ENCODE results near the gene FADS1. TPM values are rescaled to one million over a fixed set of nuclear protein-coding genes. Genes with fewer than 3 reads are reported as not detected.

FADS1 gene
- total and polyA plus RNA-seq, 4 experiments from 2014 or later: 0.70 to 2.2 (median 1.2) TPM

- Mint-ChIP-seq H3K36me3 (no peaks in the 10 kb centered on the region), H3K27ac (peak overlapping the region in 1 of 7 donors; percentile 85), H3K4me1 (peaks cover 14 to 44% (median 28%) of the 10 kb centered on the region in 4 donors), H3K27me3 (peaks cover 13 to 20% of the 10 kb centered on the region in 2 donors), H3K4me3 (peak overlapping the region in 4 of 8 donors; percentile 42 to 89 (median 74)), H3K9me3 (no peaks in the 10 kb centered on the region)
- CTCF ChIA-PET (ENCODE audit: partially characterized antibody): interaction anchor here (1.4 kb wide), 1 partner anchor 14 kb away, joined by 8 read pairs; the partner anchor contains the start of gene FADS1
- intact Hi-C loops (cut with micrococcal nuclease): no loop called here
- Histone ChIP-seq H3K27ac (ENCODE audit: low read depth, low read length) (no peak overlapping the region), H3K9me3 (ENCODE audit: control insufficient read depth in 1 of 2, low read length in 2 of 2) (no peaks in the 10 kb centered on the region), H3K27me3 (ENCODE audit: insufficient read depth, low read length) (peaks cover 3% of the 10 kb centered on the region), H3K4me1 (ENCODE audit: insufficient read depth, low read length) (peaks cover 34% of the 10 kb centered on the region), H3K4me3 (ENCODE audit: low read length in 2 of 2) (no peak overlapping the region), H3K36me3 (ENCODE audit: insufficient read depth, low read length) (no peaks in the 10 kb centered on the region)
- POLR2A ChIA-PET (ENCODE audit: partially characterized antibody): interaction anchor here (2.8 kb wide), 1 partner anchor 14 kb away, joined by 19 read pairs; the partner anchor contains the start of gene FADS1
- no peak for DNase-seq
Observed at GRCh38 chr11:61829806-61830205, 13.0 kb upstream of the FADS1 start.

GRCh38 chr11:61828629-61829407, 12.0 kb upstream of the FADS1 start:
- POLR2A ChIA-PET (ENCODE audit: partially characterized antibody): interaction anchor here (1.1 to 2.8 kb wide), 3 partner anchors 13 to 36 kb away, joined by 3 to 19 read pairs (median 3); partner anchors contain the start of genes FADS1, FEN1 and TMEM258
- Histone ChIP-seq H3K9me3 (ENCODE audit: control insufficient read depth in 1 of 2, low read length in 2 of 2) (no peaks in the 10 kb centered on the region), H3K27ac (ENCODE audit: low read depth, low read length) (no peak overlapping the region), H3K27me3 (ENCODE audit: insufficient read depth, low read length) (peaks cover 3% of the 10 kb centered on the region), H3K4me3 (ENCODE audit: low read length in 2 of 2) (peak overlapping the region; percentile 23 to 49), H3K4me1 (ENCODE audit: insufficient read depth, low read length) (peaks cover 24% of the 10 kb centered on the region), H3K36me3 (ENCODE audit: insufficient read depth, low read length) (no peaks in the 10 kb centered on the region)
- H3K4me1 Mint-ChIP-seq: peaks cover 6 to 34% (median 20%) of the 10 kb centered on the region in 4 donors
- no peaks in the 10 kb centered on the region for H3K9me3 Mint-ChIP-seq
- H3K27me3 Mint-ChIP-seq: peaks cover 13 to 22% of the 10 kb centered on the region in 2 donors
- peak; percentile 8 to 47 (median 26) for DNase-seq
- no peaks in the 10 kb centered on the region for H3K36me3 Mint-ChIP-seq
- intact Hi-C loops (cut with micrococcal nuclease): no loop called here
- peak overlapping the region in 4 of 7 donors; percentile 12 to 77 (median 47) for H3K27ac Mint-ChIP-seq
- peak overlapping the region; percentile 80 to 89 (median 85) for H3K4me3 Mint-ChIP-seq
- CTCF ChIA-PET (ENCODE audit: partially characterized antibody): interaction anchor here (1.0 to 2.0 kb wide), 5 partner anchors 8 to 253 kb away, joined by 3 to 9 read pairs (median 3); partner anchors contain the start of gene FADS1

- no peaks in the 10 kb centered on the region for H3K9me3 Mint-ChIP-seq
Observed at GRCh38 chr11:61828379-61828628, 11.5 kb upstream of the FADS1 start.

GRCh38 chr11:61827571-61828378, 11.0 kb upstream of the FADS1 start, which contains the start of gene FADS2:
FADS2 (plus strand) TSS chr11:61828300; CDS start chr11:61828391, 91 bp downstream.
- POLR2A ChIA-PET (ENCODE audit: partially characterized antibody): interaction anchor here (1.2 to 2.8 kb wide), 2 partner anchors 12 to 35 kb away, joined by 3 to 19 read pairs; partner anchors contain the start of genes FADS1, FEN1 and TMEM258
- H3K27ac ChIP-seq (ENCODE audit: low read depth, low read length): peak within 1 kb of the TSS; percentile 18
- H3K27me3 Mint-ChIP-seq: peaks cover 13 to 22% of the 10 kb centered on the region in 2 donors

More at GRCh38 chr11:61828379-61828628, 11.5 kb upstream of the FADS1 start:
- Histone ChIP-seq H3K27ac (ENCODE audit: low read depth, low read length) (peak overlapping the region; percentile 18), H3K27me3 (ENCODE audit: insufficient read depth, low read length) (peaks cover 3% of the 10 kb centered on the region), H3K4me3 (ENCODE audit: low read length in 2 of 2) (peak overlapping the region; percentile 23 to 49), H3K9me3 (ENCODE audit: control insufficient read depth in 1 of 2, low read length in 2 of 2) (no peaks in the 10 kb centered on the region), H3K4me1 (ENCODE audit: insufficient read depth, low read length) (peaks cover 20% of the 10 kb centered on the region), H3K36me3 (ENCODE audit: insufficient read depth, low read length) (no peaks in the 10 kb centered on the region)
- Mint-ChIP-seq H3K4me3 (peak overlapping the region; percentile 80 to 89 (median 85)), H3K27me3 (peaks cover 13 to 22% of the 10 kb centered on the region in 2 donors), H3K27ac (peak overlapping the region in 4 of 7 donors; percentile 46 to 93 (median 58)), H3K36me3 (no peaks in the 10 kb centered on the region), H3K4me1 (peaks cover 4 to 29% (median 16%) of the 10 kb centered on the region in 4 donors)
- POLR2A ChIA-PET (ENCODE audit: partially characterized antibody): interaction anchor here (1.1 to 2.8 kb wide), 3 partner anchors 12 to 36 kb away, joined by 3 to 19 read pairs (median 3); partner anchors contain the start of genes FADS1, FEN1 and TMEM258
- no peak for DNase-seq
- CTCF ChIA-PET (ENCODE audit: partially characterized antibody): interaction anchor here (1.0 to 2.2 kb wide), 6 partner anchors 8 to 254 kb away, joined by 3 to 9 read pairs (median 4); partner anchors contain the start of gene FADS1
- intact Hi-C loops (cut with micrococcal nuclease): no loop called here

GRCh38 chr11:61826930-61827570, 10.2 kb upstream of the FADS1 start:
- Mint-ChIP-seq H3K27me3 (peaks cover 11 to 20% of the 10 kb centered on the region in 2 donors), H3K4me3 (peak overlapping the region; percentile 66 to 86 (median 79)), H3K4me1 (peaks cover 4 to 28% (median 15%) of the 10 kb centered on the region in 4 donors), H3K9me3 (no peaks in the 10 kb centered on the region), H3K36me3 (no peaks in the 10 kb centered on the region), H3K27ac (peak overlapping the region in 4 of 7 donors; percentile 32 to 80 (median 64))
- ChIA-PET POLR2A (ENCODE audit: partially characterized antibody) (no interaction called here), CTCF (ENCODE audit: partially characterized antibody) (interaction anchor here (2.2 kb wide), 1 partner anchor 30 kb away, joined by 6 read pairs; no protein-coding TSS in a partner anchor)
- intact Hi-C loops (cut with micrococcal nuclease): no loop called here
- peak overlapping the region in 1 of 2 donors; percentile 49 for H3K4me3 ChIP-seq (ENCODE audit: low read length in 2 of 2)
- H3K27ac ChIP-seq (ENCODE audit: low read depth, low read length): peak overlapping the region; percentile 6
- no peak for DNase-seq
- H3K4me1 ChIP-seq (ENCODE audit: insufficient read depth, low read length): peaks cover 20% of the 10 kb centered on the region
- H3K36me3 ChIP-seq (ENCODE audit: insufficient read depth, low read length): no peaks in the 10 kb centered on the region
- peaks cover 3% of the 10 kb centered on the region for H3K27me3 ChIP-seq (ENCODE audit: insufficient read depth, low read length)
- no peaks in the 10 kb centered on the region for H3K9me3 ChIP-seq (ENCODE audit: control insufficient read depth in 1 of 2, low read length in 2 of 2)

More at GRCh38 chr11:61827571-61828378, 11.0 kb upstream of the FADS1 start, which contains the start of gene FADS2:
- DNase-seq: peak; percentile 46 to 85 (median 67)
- peaks cover 4 to 28% (median 16%) of the 10 kb centered on the region in 4 donors for H3K4me1 Mint-ChIP-seq
- no peaks in the 10 kb centered on the region for H3K36me3 Mint-ChIP-seq
- peak within 1 kb of the TSS in 6 of 7 donors; percentile 46 to 93 (median 58) for H3K27ac Mint-ChIP-seq
- Histone ChIP-seq H3K27me3 (ENCODE audit: insufficient read depth, low read length) (peaks cover 3% of the 10 kb centered on the region), H3K4me3 (ENCODE audit: low read length in 2 of 2) (peak within 1 kb of the TSS; percentile 23 to 49), H3K9me3 (ENCODE audit: control insufficient read depth in 1 of 2, low read length in 2 of 2) (no peaks in the 10 kb centered on the region), H3K4me1 (ENCODE audit: insufficient read depth, low read length) (peaks cover 20% of the 10 kb centered on the region), H3K36me3 (ENCODE audit: insufficient read depth, low read length) (no peaks in the 10 kb centered on the region)
- no peaks in the 10 kb centered on the region for H3K9me3 Mint-ChIP-seq
- H3K4me3 Mint-ChIP-seq: peak within 1 kb of the TSS; percentile 80 to 89 (median 85)
- intact Hi-C loops (cut with micrococcal nuclease): no loop called here
- CTCF ChIA-PET (ENCODE audit: partially characterized antibody): interaction anchor here (1.3 to 2.2 kb wide), 3 partner anchors 13 to 42 kb away, joined by 3 to 9 read pairs (median 6); no protein-coding TSS in a partner anchor

GRCh38 chr11:61820174-61820573, 3.4 kb upstream of the FADS1 start:
- ChIA-PET POLR2A (ENCODE audit: partially characterized antibody) (no interaction called here), CTCF (ENCODE audit: partially characterized antibody) (interaction anchor here (1.2 to 1.3 kb wide), 2 partner anchors 9 to 23 kb away, joined by 3 to 5 read pairs; no protein-coding TSS in a partner anchor)
- Mint-ChIP-seq H3K4me1 (peaks cover 1 to 12% (median 4%) of the 10 kb centered on the region in 4 donors), H3K9me3 (no peaks in the 10 kb centered on the region), H3K4me3 (no peak overlapping the region), H3K27me3 (peaks cover 0 to 15% of the 10 kb centered on the region in 2 donors), H3K27ac (no peak overlapping the region), H3K36me3 (no peaks in the 10 kb centered on the region)
- Histone ChIP-seq H3K36me3 (ENCODE audit: insufficient read depth, low read length) (no peaks in the 10 kb centered on the region), H3K4me1 (ENCODE audit: insufficient read depth, low read length) (peaks cover 13% of the 10 kb centered on the region), H3K9me3 (ENCODE audit: control insufficient read depth in 1 of 2, low read length in 2 of 2) (no peaks in the 10 kb centered on the region), H3K27ac (ENCODE audit: low read depth, low read length) (no peak overlapping the region), H3K27me3 (ENCODE audit: insufficient read depth, low read length) (peaks cover 5% of the 10 kb centered on the region), H3K4me3 (ENCODE audit: low read length in 2 of 2) (no peak overlapping the region)
- DNase-seq: no peak
- intact Hi-C loops (cut with micrococcal nuclease): no loop called here

All from CD4-positive, alpha-beta memory T cell (primary cell).